ENCODE measurements around the gene AEBP1. TPM values are rescaled to one million over a fixed set of nuclear protein-coding genes. Genes with fewer than 3 reads are reported as not detected.

AEBP1 gene
- total and polyA plus RNA-seq, 2 experiments from 2014 or later, result 94.1 to 96.0 TPM

DNA sequence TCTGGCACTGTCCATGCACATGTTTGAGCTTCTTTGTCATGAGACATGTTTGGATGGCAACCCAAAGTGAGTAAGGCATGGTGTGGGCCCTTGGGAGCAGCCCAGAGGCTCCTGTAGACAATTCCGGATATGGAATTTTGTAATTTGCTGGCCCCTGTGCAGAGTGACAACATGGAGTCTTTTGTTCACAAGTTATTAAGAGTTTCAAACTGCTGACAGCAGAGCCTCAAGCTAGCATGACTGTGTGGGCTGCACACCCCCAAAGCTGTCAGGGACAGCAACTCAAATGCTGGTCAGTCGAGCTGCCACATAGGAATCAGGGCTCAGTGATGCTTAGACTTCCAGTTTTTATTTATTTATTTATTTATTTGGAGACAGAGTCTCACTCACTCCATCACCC lies 44.0 kb downstream of the AEBP1 start:
- peaks cover 27% of the 10 kb centered on the region for H3K4me1 ChIP-seq (ENCODE audit: low read depth)
- TF ChIP-seq, protein P1, sequence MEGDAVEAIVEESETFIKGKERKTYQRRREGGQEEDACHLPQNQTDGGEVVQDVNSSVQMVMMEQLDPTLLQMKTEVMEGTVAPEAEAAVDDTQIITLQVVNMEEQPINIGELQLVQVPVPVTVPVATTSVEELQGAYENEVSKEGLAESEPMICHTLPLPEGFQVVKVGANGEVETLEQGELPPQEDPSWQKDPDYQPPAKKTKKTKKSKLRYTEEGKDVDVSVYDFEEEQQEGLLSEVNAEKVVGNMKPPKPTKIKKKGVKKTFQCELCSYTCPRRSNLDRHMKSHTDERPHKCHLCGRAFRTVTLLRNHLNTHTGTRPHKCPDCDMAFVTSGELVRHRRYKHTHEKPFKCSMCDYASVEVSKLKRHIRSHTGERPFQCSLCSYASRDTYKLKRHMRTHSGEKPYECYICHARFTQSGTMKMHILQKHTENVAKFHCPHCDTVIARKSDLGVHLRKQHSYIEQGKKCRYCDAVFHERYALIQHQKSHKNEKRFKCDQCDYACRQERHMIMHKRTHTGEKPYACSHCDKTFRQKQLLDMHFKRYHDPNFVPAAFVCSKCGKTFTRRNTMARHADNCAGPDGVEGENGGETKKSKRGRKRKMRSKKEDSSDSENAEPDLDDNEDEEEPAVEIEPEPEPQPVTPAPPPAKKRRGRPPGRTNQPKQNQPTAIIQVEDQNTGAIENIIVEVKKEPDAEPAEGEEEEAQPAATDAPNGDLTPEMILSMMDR (IDR thresholded peaks at IDR 0.05; ENCODE audit: low read depth, low read length), result no peak

DNA sequence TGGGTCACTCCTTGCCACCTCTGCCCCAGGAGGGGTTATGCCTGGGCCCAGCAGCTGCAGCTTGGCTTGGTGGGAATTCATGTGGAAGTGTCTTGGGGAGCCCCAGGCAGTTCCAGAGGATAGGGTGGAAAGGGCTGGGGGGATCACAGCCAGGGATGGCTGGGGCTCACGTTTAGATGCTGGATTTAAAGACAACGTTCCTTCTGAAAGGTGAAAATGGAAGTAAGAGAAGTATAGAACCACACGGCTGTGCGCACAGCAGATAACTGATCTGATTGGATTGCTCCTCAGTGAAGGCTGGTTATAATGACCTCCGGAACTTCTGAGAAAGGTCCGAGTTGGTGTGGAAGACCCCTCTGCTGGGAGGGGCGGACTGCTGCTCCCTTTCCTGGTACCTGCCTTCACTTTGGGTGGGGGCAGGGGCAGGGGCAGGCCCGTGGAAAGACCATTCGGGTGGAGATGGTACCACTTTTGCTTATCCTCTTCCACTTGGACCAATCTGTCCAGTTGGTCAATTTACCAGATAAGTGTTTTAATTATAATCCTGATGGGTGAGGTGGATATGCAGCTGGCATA lies 44.9 kb downstream of the AEBP1 start:
- DNase-seq (ENCODE audit: low read depth in 1 of 2, low spot score in 1 of 2), result no peak
- Histone ChIP-seq H3K36me3 (no peaks in the 10 kb centered on the region), H3K9me3 (ENCODE audit: low read depth) (no peaks in the 10 kb centered on the region), H3K27me3 (no peaks in the 10 kb centered on the region), H3K4me1 (ENCODE audit: low read depth) (peaks cover 22% of the 10 kb centered on the region), H3K27ac (no peak overlapping the region), H3K4me3 (no peak overlapping the region)
- TF ChIP-seq, protein P1 (IDR thresholded peaks at IDR 0.05; ENCODE audit: low read depth, low read length), result no peak

More for the DNA sequence above, 44.0 kb downstream of the AEBP1 start:
- no peaks in the 10 kb centered on the region for H3K36me3 ChIP-seq
- no peak for DNase-seq (ENCODE audit: low read depth in 1 of 2, low spot score in 1 of 2)
- no peak overlapping the region for H3K4me3 ChIP-seq
- H3K27me3 ChIP-seq, result no peaks in the 10 kb centered on the region
- H3K9me3 ChIP-seq (ENCODE audit: low read depth), result no peaks in the 10 kb centered on the region
- H3K27ac ChIP-seq, result peak overlapping the region; percentile 36

DNA sequence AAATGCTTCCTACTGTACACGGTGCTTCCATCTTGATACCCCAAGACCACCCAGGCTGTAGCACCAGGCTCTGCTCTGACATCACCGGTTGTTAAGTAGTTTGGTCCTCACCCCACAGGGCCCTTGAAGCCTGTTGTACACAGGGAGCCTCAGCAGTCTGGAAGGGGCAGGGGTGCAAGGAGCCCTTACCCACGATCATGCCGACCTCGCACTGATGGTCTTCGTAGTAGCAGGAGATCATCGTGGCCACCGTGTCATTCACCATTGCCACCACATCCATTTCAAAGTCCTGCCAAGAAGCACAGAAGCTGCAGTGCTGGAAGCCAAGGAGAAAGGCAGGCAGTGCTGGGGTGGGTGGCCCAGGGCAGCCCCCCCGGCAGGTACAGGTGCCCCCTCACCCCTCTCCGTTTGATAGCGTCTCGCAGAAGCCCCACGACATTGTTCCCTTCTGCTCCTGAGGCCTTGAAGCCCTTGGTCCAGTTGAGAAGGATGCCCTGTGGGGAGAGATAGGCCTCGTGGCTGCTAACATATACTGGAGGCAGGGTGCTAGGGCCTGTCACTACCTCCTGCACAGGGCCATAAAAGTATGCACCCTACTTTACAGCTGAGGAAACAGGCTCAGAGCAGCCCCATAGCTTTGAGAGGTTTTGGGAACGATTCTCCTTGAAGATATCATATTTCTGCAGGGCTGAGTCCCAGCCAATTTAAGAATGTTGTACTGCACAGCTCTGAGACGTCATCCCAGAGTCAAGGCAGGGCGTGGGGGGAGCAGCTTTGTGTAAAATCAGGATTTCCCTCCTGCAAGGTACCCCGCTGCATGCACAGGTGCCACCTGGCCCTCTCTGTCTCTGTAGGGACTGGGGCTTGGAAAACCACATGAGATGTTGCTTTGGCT lies 45.7 kb downstream of the AEBP1 start:
- H3K36me3 ChIP-seq, result no peaks in the 10 kb centered on the region
- H3K9me3 ChIP-seq (ENCODE audit: low read depth), result no peaks in the 10 kb centered on the region
- H3K27me3 ChIP-seq, result no peaks in the 10 kb centered on the region
- TF ChIP-seq, protein P1 (IDR thresholded peaks at IDR 0.05; ENCODE audit: low read depth, low read length), result no peak
- peak in 1 of 2 donors; percentile 10 for DNase-seq (ENCODE audit: low read depth in 1 of 2, low spot score in 1 of 2)
- H3K4me1 ChIP-seq (ENCODE audit: low read depth), result peaks cover 22% of the 10 kb centered on the region
- no peak overlapping the region for H3K4me3 ChIP-seq
- H3K27ac ChIP-seq, result peak overlapping the region; percentile 3

DNA sequence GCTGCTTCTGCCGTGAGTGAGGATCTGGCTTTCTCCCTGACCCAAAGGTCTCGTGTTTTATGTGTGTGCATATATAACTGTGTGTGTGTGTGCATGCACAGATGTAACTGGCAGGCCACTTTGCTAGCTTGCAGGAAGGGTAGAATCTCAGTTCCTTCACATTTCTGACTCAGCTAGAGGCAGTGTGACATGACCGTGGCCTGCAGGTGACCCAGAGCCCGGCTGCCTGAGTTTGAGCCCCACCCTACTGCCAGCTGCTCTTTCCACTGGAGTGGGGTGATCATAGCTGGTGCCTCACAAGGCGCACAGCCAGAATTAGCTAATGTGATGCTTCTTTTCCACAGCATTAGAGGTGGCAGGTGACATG lies 46.3 kb downstream of the AEBP1 start:
- peaks cover 20% of the 10 kb centered on the region for H3K4me1 ChIP-seq (ENCODE audit: low read depth)

More for the DNA sequence above, 46.3 kb downstream of the AEBP1 start:
- Histone ChIP-seq H3K9me3 (ENCODE audit: low read depth) (no peaks in the 10 kb centered on the region), H3K36me3 (no peaks in the 10 kb centered on the region), H3K27me3 (no peaks in the 10 kb centered on the region), H3K27ac (peak overlapping the region; percentile 3), H3K4me3 (no peak overlapping the region)
- TF ChIP-seq, protein P1 (IDR thresholded peaks at IDR 0.05; ENCODE audit: low read depth, low read length), result no peak
- DNase-seq (ENCODE audit: low read depth in 1 of 2, low spot score in 1 of 2), result no peak
